ENCODE data around the gene OR11H7. TPM values are rescaled to one million over a fixed set of nuclear protein-coding genes. Genes with fewer than 3 reads are reported as not detected.

OR11H7 gene
- total and polyA plus RNA-seq, 9 of the 15 experiments (the other 6 are each of a cell fraction or from before 2014, with no cell fraction given), result not detected

GRCh38 chr14:20262642-20263128, 33.9 kb downstream of the OR11H7 start (continued):
- TF ChIP-seq CUX1 (CRISPR knock-in tag; IDR thresholded peaks at IDR 0.05), result no peak
- no peak for TF ChIP-seq RHOXF2B (CRISPR knock-in tag; conservative IDR thresholded peaks at IDR 0.05)
- TF ChIP-seq TAF1 (IDR thresholded peaks at IDR 0.05; ENCODE audit: control insufficient read depth, extremely low read depth, insufficient read depth, low read length, severe bottlenecking), result no peak
- no peak for TF ChIP-seq ZNF146 (CRISPR knock-in tag; IDR thresholded peaks at IDR 0.05; ENCODE audit: unreplicated experiment)
- no peak for TF ChIP-seq GTF3C2 (IDR thresholded peaks at IDR 0.05; ENCODE audit: borderline replicate concordance, extremely low read depth, insufficient read length)
- TF ChIP-seq, protein P1, sequence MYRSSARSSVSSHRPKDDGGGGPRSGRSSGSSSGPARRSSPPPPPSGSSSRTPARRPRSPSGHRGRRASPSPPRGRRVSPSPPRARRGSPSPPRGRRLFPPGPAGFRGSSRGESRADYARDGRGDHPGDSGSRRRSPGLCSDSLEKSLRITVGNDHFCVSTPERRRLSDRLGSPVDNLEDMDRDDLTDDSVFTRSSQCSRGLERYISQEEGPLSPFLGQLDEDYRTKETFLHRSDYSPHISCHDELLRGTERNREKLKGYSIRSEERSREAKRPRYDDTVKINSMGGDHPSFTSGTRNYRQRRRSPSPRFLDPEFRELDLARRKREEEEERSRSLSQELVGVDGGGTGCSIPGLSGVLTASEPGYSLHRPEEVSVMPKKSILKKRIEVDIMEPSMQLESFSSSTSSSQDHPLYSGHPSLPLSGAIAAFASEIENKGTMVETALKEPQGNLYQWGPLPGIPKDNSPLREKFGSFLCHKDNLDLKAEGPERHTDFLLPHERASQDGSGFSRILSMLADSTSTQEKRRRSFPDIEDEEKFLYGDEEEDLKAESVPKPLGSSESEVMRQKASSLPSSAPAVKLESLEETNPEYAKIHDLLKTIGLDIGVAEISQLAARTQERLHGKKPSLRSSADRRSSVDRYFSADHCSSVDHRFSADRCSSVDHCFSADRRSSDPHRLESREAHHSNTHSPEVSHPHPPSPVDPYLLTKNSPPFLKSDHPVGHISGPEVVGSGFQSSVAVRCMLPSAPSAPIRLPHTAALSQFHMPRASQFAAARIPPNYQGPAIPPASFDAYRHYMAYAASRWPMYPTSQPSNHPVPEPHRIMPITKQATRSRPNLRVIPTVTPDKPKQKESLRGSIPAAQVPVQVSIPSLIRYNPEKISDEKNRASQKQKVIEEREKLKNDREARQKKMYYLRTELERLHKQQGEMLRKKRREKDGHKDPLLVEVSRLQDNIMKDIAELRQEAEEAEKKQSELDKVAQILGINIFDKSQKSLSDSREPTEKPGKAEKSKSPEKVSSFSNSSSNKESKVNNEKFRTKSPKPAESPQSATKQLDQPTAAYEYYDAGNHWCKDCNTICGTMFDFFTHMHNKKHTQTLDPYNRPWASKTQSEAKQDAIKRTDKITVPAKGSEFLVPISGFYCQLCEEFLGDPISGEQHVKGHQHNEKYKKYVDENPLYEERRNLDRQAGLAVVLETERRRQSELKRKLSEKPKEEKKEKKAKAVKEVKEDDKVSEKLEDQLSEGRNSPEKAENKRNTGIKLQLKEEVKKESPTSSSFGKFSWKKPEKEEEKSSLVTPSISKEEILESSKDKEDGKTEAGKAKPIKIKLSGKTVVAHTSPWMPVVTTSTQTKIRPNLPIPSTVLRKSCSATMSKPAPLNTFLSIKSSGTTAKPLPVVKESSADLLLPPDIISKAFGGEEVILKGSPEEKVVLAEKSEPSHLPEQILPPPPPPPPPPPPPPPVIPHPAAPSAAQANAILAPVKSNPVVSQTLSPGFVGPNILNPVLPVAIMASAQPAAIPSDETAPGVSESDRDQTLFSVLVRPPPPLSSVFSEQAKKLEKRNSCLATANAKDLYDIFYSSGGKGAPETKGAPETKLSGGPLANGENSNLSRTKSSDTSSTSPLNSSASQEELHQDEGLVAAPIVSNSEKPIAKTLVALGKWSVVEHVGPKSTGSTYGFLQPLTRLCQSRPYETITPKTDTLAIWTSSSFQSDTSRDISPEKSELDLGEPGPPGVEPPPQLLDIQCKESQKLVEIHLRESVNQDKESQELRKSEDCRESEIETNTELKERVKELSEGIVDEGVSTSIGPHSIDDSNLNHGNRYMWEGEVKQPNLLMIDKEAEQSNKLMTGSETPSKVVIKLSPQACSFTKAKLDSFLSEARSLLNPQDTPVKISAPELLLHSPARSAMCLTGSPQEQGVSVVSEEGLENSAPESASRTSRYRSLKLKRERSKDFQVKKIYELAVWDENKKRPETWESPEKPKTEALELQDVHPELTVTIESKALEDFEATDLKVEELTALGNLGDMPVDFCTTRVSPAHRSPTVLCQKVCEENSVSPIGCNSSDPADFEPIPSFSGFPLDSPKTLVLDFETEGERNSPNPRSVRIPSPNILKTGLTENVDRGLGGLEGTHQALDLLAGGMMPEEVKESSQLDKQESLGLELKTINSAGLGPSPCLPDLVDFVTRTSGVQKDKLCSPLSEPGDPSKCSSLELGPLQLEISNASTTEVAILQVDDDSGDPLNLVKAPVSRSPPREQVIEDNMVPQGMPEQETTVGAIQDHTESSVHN (IDR thresholded peaks at IDR 0.05; ENCODE audit: borderline replicate concordance in 1 of 2, low read depth in 1 of 2), result peak in 1 of 2 experiments; percentile 66; a peak in 1 of 4 replicates
- no peak for TF ChIP-seq NELFE (IDR thresholded peaks at IDR 0.05; ENCODE audit: insufficient read depth, insufficient read length)
- TF ChIP-seq KHSRP (IDR thresholded peaks at IDR 0.05), result no peak
- TF ChIP-seq CC2D1A (IDR thresholded peaks at IDR 0.05), result peak; percentile 83
- TF ChIP-seq KAT7 (CRISPR knock-in tag; IDR thresholded peaks at IDR 0.05; ENCODE audit: borderline replicate concordance), result no peak
- no peak for TF ChIP-seq RBFOX2 (IDR thresholded peaks at IDR 0.05; ENCODE audit: low read depth, low read length)
